MM.1S (cell line): ENCODE measurements around the gene DAP.

Source experiments
- CTCF ChIP-seq: fragments of 300-600 bp; sonication (generic); IDR thresholded peaks from 2 replicates; pipeline ENCODE4 v1.5.1; 2016; ENCODE audit warnings: antibody characterized with exemption, low read length, mixed read lengths
- EZH2 ChIP-seq: fragments of 300-600 bp; sonication (generic); optimal IDR thresholded peaks from 2 replicates; pipeline ENCODE3; 2017; ENCODE audit warnings: low read depth, mild to moderate bottlenecking, antibody characterized with exemption, low read length, mixed read lengths
- EZH2phosphoT487 ChIP-seq: fragments of 300-600 bp; sonication (generic); IDR thresholded peaks from 2 replicates; pipeline ENCODE4 v1.6.1; 2018; ENCODE audit warnings: antibody characterized with exemption, low read length

- TF ChIP-seq EZH2 (no peak), CTCF (no peak), EZH2phosphoT487 (no peak)
These were observed 58.9 kb downstream of the DAP start for GRCh38 chr5:10702040-10702629.
